BLaER1 treated with 17β-estradiol and CSF1 and Interleukin-3, amounts not matched to agents 10 nM and 100 nM (cell line): ENCODE results near the gene LIPM.

Experiments
- H3K27ac ChIP-seq, 11 experiments: shearing (Covaris generic); formaldehyde crosslinking; 2 replicates each; pipeline ENCODE4 v1.8.1; 2022
- H3K27me3 ChIP-seq, 11 experiments: shearing (Covaris generic); formaldehyde crosslinking; 2 replicates each; pipeline ENCODE4 v1.8.1; 2022
- H3K36me3 ChIP-seq, 11 experiments: shearing (Covaris generic); formaldehyde crosslinking; 2 replicates each; pipeline ENCODE4 v1.8.1; 2022
- H3K4me1 ChIP-seq, 10 experiments: shearing (Covaris generic); formaldehyde crosslinking; 2 replicates each; pipeline ENCODE4 v1.8.1; 2022
- H3K4me2 ChIP-seq, 11 experiments: shearing (Covaris generic); formaldehyde crosslinking; 2 replicates each; pipeline ENCODE4 v1.8.1; 2022
- H3K4me3 ChIP-seq, 10 experiments: shearing (Covaris generic); formaldehyde crosslinking; 2 replicates each; pipeline ENCODE4 v1.8.1; 2022
- H3K9ac ChIP-seq, 11 experiments: shearing (Covaris generic); formaldehyde crosslinking; 2 replicates each; pipeline ENCODE4 v1.8.1; 2022
- H3K9me3 ChIP-seq, 11 experiments: shearing (Covaris generic); formaldehyde crosslinking; replicated peaks in 1 of 11; 2 replicates each; pipeline ENCODE4 v1.8.1; 2022
- H4K20me1 ChIP-seq, 11 experiments: shearing (Covaris generic); formaldehyde crosslinking; 2 replicates each; pipeline ENCODE4 v1.8.1; 2022
- Cebpa-rat ChIP-seq, 11 experiments: shearing (Covaris generic); IDR thresholded peaks; 2 replicates each; pipeline ENCODE4 v1.8.1; 2022

Gene LIPM

GRCh38 chr10:88840104-88840503, 37.6 kb downstream of the LIPM start:
- Histone ChIP-seq H3K36me3 (no peaks in the 10 kb centered on the region), H3K9me3 (no peaks in the 10 kb centered on the region), H3K4me1 (peaks cover 0 to 40% (median 0%) of the 10 kb centered on the region in 10 experiments; a peak in 4 of 20 replicates), H3K27ac (no peak overlapping the region), H3K4me2 (no peak overlapping the region), H4K20me1 (0 out of 22 replicates have a peak, but pooled peaks cover 0 to 2% (median 0%) of the 10 kb centered on the region in 11 experiments), H3K27me3 (no peaks in the 10 kb centered on the region), H3K9ac (no peak overlapping the region), H3K4me3 (no peak overlapping the region)
- TF ChIP-seq Cebpa-rat (IDR thresholded peaks at IDR 0.05), result no peak

- Histone ChIP-seq H3K4me1 (peaks cover 0 to 38% (median 0%) of the 10 kb centered on the region in 10 experiments; a peak in 4 of 20 replicates), H4K20me1 (no peaks in the 10 kb centered on the region), H3K36me3 (no peaks in the 10 kb centered on the region), H3K4me3 (no peak overlapping the region), H3K9me3 (no peaks in the 10 kb centered on the region), H3K9ac (no peak overlapping the region), H3K27me3 (no peaks in the 10 kb centered on the region), H3K27ac (no peak overlapping the region), H3K4me2 (peak overlapping the region in 2 of 11 experiments; percentile 30 to 36; a peak in 4 of 22 replicates)
- TF ChIP-seq Cebpa-rat (IDR thresholded peaks at IDR 0.05), result no peak
Measured at GRCh38 chr10:88840881-88841280, 38.4 kb downstream of the LIPM start.

DNA sequence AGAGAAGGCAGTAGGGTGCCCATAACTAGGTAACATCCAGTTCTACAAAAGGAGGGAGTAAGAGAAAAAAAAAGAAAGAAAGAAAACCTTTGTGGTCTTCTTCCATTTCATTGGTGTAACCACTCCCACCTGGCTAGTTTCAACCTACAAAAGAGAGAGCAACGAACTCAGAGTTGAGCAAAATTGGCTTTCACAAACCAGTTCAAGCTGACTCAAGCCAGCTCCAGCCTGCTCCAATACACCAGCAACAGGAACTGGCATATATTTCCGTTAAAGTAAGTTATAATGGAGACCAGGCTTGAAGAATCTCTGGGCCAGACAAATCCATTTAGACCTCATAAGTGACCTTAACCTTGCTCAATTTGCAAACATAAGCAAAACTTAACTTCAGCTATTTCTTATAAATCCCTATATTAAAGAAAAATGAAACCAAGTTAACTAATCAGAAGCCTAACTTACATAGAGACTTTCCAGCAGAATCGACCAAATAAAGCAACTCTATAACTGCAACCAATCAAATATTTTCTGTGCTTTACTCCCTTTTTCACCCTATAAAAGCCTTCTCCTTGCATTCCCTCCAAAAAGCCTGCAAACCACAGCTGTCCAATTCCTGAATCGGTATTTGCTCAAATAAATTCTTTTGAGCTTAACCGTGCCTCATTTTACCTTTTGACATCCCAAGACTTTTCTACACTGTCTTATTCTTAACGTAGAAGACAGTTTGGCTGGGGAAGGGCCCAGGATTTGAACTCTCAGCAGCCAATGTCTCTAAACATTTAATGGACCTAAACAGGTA, 39.0 kb downstream of the LIPM start:
- Histone ChIP-seq H4K20me1 (no peaks in the 10 kb centered on the region), H3K9ac (no peak overlapping the region), H3K4me2 (peak overlapping the region in 2 of 11 experiments; percentile 30 to 36; a peak in 4 of 22 replicates), H3K4me1 (peaks cover 0 to 33% (median 0%) of the 10 kb centered on the region in 10 experiments; a peak in 4 of 20 replicates), H3K27ac (no peak overlapping the region), H3K9me3 (peaks cover 0 to 6% (median 0%) of the 10 kb centered on the region in 11 experiments; a peak in 4 of 22 replicates), H3K4me3 (no peak overlapping the region), H3K36me3 (no peaks in the 10 kb centered on the region), H3K27me3 (no peaks in the 10 kb centered on the region)
- no peak for TF ChIP-seq Cebpa-rat (IDR thresholded peaks at IDR 0.05)

- Histone ChIP-seq H3K27me3 (no peaks in the 10 kb centered on the region), H3K36me3 (no peaks in the 10 kb centered on the region), H4K20me1 (no peaks in the 10 kb centered on the region), H3K27ac (no peak overlapping the region), H3K4me3 (no peak overlapping the region), H3K4me1 (peaks cover 0 to 28% (median 0%) of the 10 kb centered on the region in 10 experiments; a peak in 7 of 20 replicates), H3K4me2 (no peak overlapping the region), H3K9ac (no peak overlapping the region), H3K9me3 (peaks cover 0 to 8% (median 0%) of the 10 kb centered on the region in 11 experiments; a peak in 4 of 22 replicates)
- TF ChIP-seq Cebpa-rat (IDR thresholded peaks at IDR 0.05), result no peak
Measured at GRCh38 chr10:88843171-88843570, 40.6 kb downstream of the LIPM start.

- H4K20me1 ChIP-seq, result no peaks in the 10 kb centered on the region
- H3K9ac ChIP-seq, result no peak overlapping the region
- H3K27me3 ChIP-seq, result no peaks in the 10 kb centered on the region
- TF ChIP-seq Cebpa-rat (IDR thresholded peaks at IDR 0.05), result no peak
- no peaks in the 10 kb centered on the region for H3K36me3 ChIP-seq
- H3K4me3 ChIP-seq, result peak overlapping the region in 2 of 10 experiments; percentile 44 to 59; a peak in 3 of 20 replicates
- peak overlapping the region in 2 of 11 experiments; percentile 14 to 49; a peak in 3 of 22 replicates for H3K27ac ChIP-seq
- H3K4me1 ChIP-seq, result peaks cover 0 to 58% (median 17%) of the 10 kb centered on the region in 10 experiments; a peak in 11 of 20 replicates
- peak overlapping the region in 6 of 11 experiments; percentile 6 to 84 (median 55); a peak in 10 of 22 replicates for H3K4me2 ChIP-seq
- peaks cover 0 to 18% (median 0%) of the 10 kb centered on the region in 11 experiments; a peak in 8 of 22 replicates for H3K9me3 ChIP-seq
Measured at GRCh38 chr10:88848499-88848898, 46.0 kb downstream of the LIPM start.

GRCh38 chr10:88849234-88849633, 46.7 kb downstream of the LIPM start:
- TF ChIP-seq Cebpa-rat (IDR thresholded peaks at IDR 0.05), result no peak
- H3K36me3 ChIP-seq, result no peaks in the 10 kb centered on the region
- peak overlapping the region in 4 of 11 experiments; percentile 49 to 84 (median 70); a peak in 7 of 22 replicates for H3K4me2 ChIP-seq
- no peaks in the 10 kb centered on the region for H3K27me3 ChIP-seq
- H4K20me1 ChIP-seq, result no peaks in the 10 kb centered on the region
- H3K9me3 ChIP-seq, result peaks cover 0 to 25% (median 0%) of the 10 kb centered on the region in 11 experiments; a peak in 8 of 22 replicates
- peak overlapping the region in 1 of 11 experiments; percentile 35; a peak in 1 of 22 replicates for H3K9ac ChIP-seq
- H3K4me3 ChIP-seq, result peak overlapping the region in 3 of 10 experiments; percentile 11 to 59 (median 44); a peak in 3 of 20 replicates
- peaks cover 0 to 65% (median 17%) of the 10 kb centered on the region in 10 experiments; a peak in 11 of 20 replicates for H3K4me1 ChIP-seq
- peak overlapping the region in 1 of 11 experiments; percentile 14; a peak in 1 of 22 replicates for H3K27ac ChIP-seq

DNA sequence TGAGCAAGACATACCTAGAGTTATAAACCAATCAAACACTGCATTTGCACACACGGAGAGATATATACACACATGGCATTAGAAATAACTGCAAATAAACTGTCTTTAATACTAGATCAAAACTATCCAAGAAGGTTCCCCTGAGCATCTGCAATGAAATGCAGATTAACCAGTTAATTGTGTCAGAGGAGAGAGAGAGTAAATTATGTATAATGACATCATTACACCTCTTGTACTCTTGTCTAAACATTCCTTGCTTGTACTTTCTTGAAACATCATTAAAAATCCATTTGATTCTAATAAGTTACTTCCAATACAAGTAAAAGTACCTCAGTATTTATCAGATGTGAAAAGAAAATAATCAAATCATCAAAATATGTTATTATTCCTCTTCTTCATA, 48.2 kb downstream of the LIPM start:
- Histone ChIP-seq H3K4me2 (peak overlapping the region in 3 of 11 experiments; percentile 61 to 84 (median 78); a peak in 5 of 22 replicates), H3K9me3 (peaks cover 0 to 27% (median 0%) of the 10 kb centered on the region in 11 experiments; a peak in 8 of 22 replicates), H4K20me1 (no peaks in the 10 kb centered on the region), H3K27ac (0 out of 22 replicates have a peak overlapping the region, but pooled peaks of 1 of the 11 experiments have one; percentile 26), H3K4me3 (peak overlapping the region in 3 of 10 experiments; percentile 40 to 59 (median 44); a peak in 6 of 20 replicates), H3K9ac (peak overlapping the region in 2 of 11 experiments; percentile 35 to 57; a peak in 3 of 22 replicates), H3K4me1 (peaks cover 0 to 76% (median 17%) of the 10 kb centered on the region in 10 experiments; a peak in 11 of 20 replicates), H3K27me3 (no peaks in the 10 kb centered on the region), H3K36me3 (no peaks in the 10 kb centered on the region)
- TF ChIP-seq Cebpa-rat (IDR thresholded peaks at IDR 0.05), result no peak

GRCh38 chr10:88851706-88852105, 49.2 kb downstream of the LIPM start, which contains the start of gene ANKRD22:
ANKRD22 (minus strand) TSS chr10:88851844; CDS start chr10:88851607, 237 bp downstream.
- H3K27me3 ChIP-seq, result no peaks in the 10 kb centered on the region
- no peaks in the 10 kb centered on the region for H3K36me3 ChIP-seq
- H3K4me2 ChIP-seq, result peak within 1 kb of the TSS in 7 of 11 experiments; percentile 8 to 84 (median 61); a peak in 14 of 22 replicates
- peaks cover 0 to 78% (median 17%) of the 10 kb centered on the region in 10 experiments; a peak in 11 of 20 replicates for H3K4me1 ChIP-seq
- peaks cover 0 to 23% (median 0%) of the 10 kb centered on the region in 11 experiments; a peak in 7 of 22 replicates for H3K9me3 ChIP-seq
- peak in 5 of 11 experiments; percentile 28 to 66 (median 45); a peak in 7 of 22 replicates for TF ChIP-seq Cebpa-rat (IDR thresholded peaks at IDR 0.05)
- H4K20me1 ChIP-seq, result no peaks in the 10 kb centered on the region
- H3K4me3 ChIP-seq, result peak within 1 kb of the TSS in 4 of 10 experiments; percentile 40 to 59 (median 44); a peak in 9 of 20 replicates
- H3K27ac ChIP-seq, result peak within 1 kb of the TSS; percentile 3 to 82 (median 48); a peak in 17 of 22 replicates
- peak within 1 kb of the TSS in 2 of 11 experiments; percentile 49 to 60; a peak in 5 of 22 replicates for H3K9ac ChIP-seq
